Endodermal cell (in vitro differentiated cells): ENCODE results near the gene HEG1. TPM values are rescaled to one million over a fixed set of nuclear protein-coding genes. Genes with fewer than 3 reads are reported as not detected.

Experiments
- DNase-seq: peaks from one replicate; pipeline ENCODE4 v3.0.0-alpha.2; 2017
- H3K27ac ChIP-seq: 2 replicates; pipeline ENCODE4 v1.5.1; 2013; ENCODE audit warnings: mild to moderate bottlenecking, low read depth, low read length, moderate library complexity
- H3K27me3 ChIP-seq: 2 replicates; pipeline ENCODE4 v1.6.1; 2013; ENCODE audit warnings: mild to moderate bottlenecking, low read length, moderate library complexity; ENCODE audit not compliant: insufficient read depth, control insufficient read depth, poor library complexity, severe bottlenecking
- H3K36me3 ChIP-seq: 2 replicates; pipeline ENCODE4 v1.7.0; 2013; ENCODE audit warnings: mild to moderate bottlenecking, low read length, moderate library complexity; ENCODE audit not compliant: control insufficient read depth, insufficient read depth
- H3K4me1 ChIP-seq: one replicate; pipeline ENCODE4 v1.7.0; 2013; ENCODE audit warnings: low read length; ENCODE audit not compliant: control insufficient read depth, insufficient read depth
- H3K4me3 ChIP-seq: 2 replicates; pipeline ENCODE4 v1.5.1; 2013; ENCODE audit warnings: mild to moderate bottlenecking, low read length, moderate library complexity
- H3K9ac ChIP-seq: 2 replicates; pipeline ENCODE4 v1.6.1; 2013; ENCODE audit warnings: mild to moderate bottlenecking, low read length, moderate library complexity; ENCODE audit not compliant: poor library complexity, severe bottlenecking; ENCODE audit errors: extremely low read depth
- H3K9me3 ChIP-seq: 2 replicates; pipeline ENCODE4 v1.6.1; 2013; ENCODE audit warnings: mild to moderate bottlenecking, low read length, moderate library complexity; ENCODE audit not compliant: control insufficient read depth
- H3K27ac Mint-ChIP-seq: 2 replicates; pipeline ENCODE4 v1.8.0; 2020; ENCODE audit warnings: mixed read lengths
- H3K27me3 Mint-ChIP-seq: 2 replicates; pipeline ENCODE4 v1.8.0; 2021; ENCODE audit warnings: mild to moderate bottlenecking, mixed read lengths; ENCODE audit not compliant: insufficient read depth
- H3K36me3 Mint-ChIP-seq: 2 replicates; pipeline ENCODE4 v1.8.0; 2020; ENCODE audit warnings: low read depth, mixed read lengths
- H3K4me1 Mint-ChIP-seq: 2 replicates; pipeline ENCODE4 v1.8.0; 2020; ENCODE audit warnings: mixed read lengths
- H3K4me3 Mint-ChIP-seq: 2 replicates; pipeline ENCODE4 v1.8.0; 2020; ENCODE audit warnings: mild to moderate bottlenecking, moderate library complexity, mixed read lengths
- H3K9me3 Mint-ChIP-seq: 2 replicates; pipeline ENCODE4 v1.8.0; 2020; ENCODE audit warnings: mild to moderate bottlenecking, mixed read lengths
- CTCF ChIP-seq: fragments of 200-600 bp; sonication (generic); conservative IDR thresholded peaks from 2 replicates; pipeline ENCODE4 v1.5.0; 2021; ENCODE audit warnings: antibody characterized with exemption, mild to moderate bottlenecking
- WGBS, 2 experiments: methylation state at CpG; one replicate each; pipeline versions ENCODE4 v1.1.5 to v1.1.7; 2013; ENCODE audit warnings: missing lambda C conversion rate in 2 of 2, mixed read lengths in 1 of 2; ENCODE audit not compliant: insufficient coverage in 1 of 2, insufficient read length in 1 of 2; 5-methylcytosine and 5-hydroxymethylcytosine counted together
- long read RNA-seq, 4 experiments: library from polyadenylated mRNA in 2 of 4; library from RNA in 1 of 4; library from capped mRNA in 1 of 4; stranded (forward) in 3 of 4; unstranded in 1 of 4; transcript quantifications; one replicate each; pipeline ENCODE4 v2.0.0, GENCODE V29; 2020 to 2021; ENCODE audit warnings: inconsistent platforms in 1 of 4
- polyA plus RNA-seq, 2 experiments: library from polyadenylated mRNA; stranded (reverse); fragments of 50-300 nt; gene quantifications; one replicate each; pipeline ENCODE4 v1.2.3, GENCODE V29; 2013
- total RNA-seq, 2 donors: library from RNA; stranded (reverse); fragmentation: NEBNext Ultra II Directional in 1 of 2; extraction: Animal tissue kit (Norgen Biotek cat#: 25700) in 1 of 2; gene quantifications; 2 replicates in 1 of 2; 3 replicates in 1 of 2; pipeline ENCODE4 v1.2.1, GENCODE V29; 2021

HEG1 gene
- 10 to 100 TPM; 25.5 to 27.0 TPM for total RNA-seq
- polyA plus RNA-seq (2013, experiment 1 of 2) = 30.3 TPM
- 35.4 TPM for polyA plus RNA-seq (2013, experiment 2 of 2)
- long read RNA-seq, experiment 1, partial matches to known transcripts = 0 of 6 reads
- long read RNA-seq, experiment 1, other reads (novel, unspliced or antisense) = 6 of 6 reads
- long read RNA-seq, experiment 2, full-length matches to known transcripts = 3 of 16 reads
- long read RNA-seq, experiment 2, partial matches to known transcripts = 1 of 16 reads
- long read RNA-seq, experiment 2, other reads (novel, unspliced or antisense) = 12 of 16 reads
- long read RNA-seq, experiment 3, partial matches to known transcripts = 2 of 10 reads
- long read RNA-seq, experiment 3, other reads (novel, unspliced or antisense) = 8 of 10 reads
- long read RNA-seq, experiment 4 = 0 reads

DNA sequence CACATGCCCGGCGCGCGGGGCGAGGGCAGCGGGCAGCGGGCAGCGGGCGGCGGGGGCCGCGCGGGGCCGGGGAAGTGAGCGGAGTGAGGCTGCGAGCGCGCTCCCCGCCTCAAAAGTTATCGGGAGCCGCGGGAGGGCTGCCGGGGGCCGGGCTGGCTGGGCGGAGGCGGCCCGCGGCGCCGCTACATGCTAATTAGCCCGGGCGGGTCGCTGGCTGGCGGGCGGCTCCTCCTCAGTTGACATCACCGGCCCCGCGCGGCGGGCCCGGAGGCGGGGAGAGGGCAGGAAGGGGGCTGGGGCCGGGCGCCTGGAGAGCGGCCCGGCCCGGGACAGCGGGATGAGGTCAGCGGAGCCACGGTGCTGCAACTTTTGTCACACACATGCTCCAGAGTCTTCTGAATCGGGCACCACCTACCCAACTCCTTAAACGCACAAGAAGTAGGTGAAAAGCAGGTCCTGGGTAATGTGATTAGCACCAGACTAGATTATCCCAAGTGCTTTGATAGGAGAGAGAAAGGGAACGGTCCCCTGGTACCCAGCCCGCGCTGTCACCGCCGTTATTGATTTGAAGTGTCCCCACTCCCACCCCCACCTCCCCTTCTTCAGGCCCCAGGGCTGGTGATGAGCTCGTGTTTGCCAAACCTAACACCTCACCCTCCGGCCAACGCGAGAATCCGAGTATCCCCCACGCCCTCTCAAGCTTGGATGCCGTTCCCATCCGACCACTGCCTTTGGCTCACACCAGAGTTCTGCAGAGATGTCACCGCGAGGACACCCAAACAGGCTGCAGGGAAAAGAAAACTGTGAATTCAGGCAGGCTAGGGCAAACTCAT, at the start of gene HEG1:
TSS of gene HEG1 (minus strand) at position 85 of the 833 bp plus-strand sequence. CDS start 107 bp downstream, outside the sequence.
- peak; percentile 94 for DNase-seq
- Mint-ChIP-seq H3K36me3 (no peaks in the 10 kb centered on the region), H3K4me1 (peaks cover 70% of the 10 kb centered on the region), H3K9me3 (no peaks in the 10 kb centered on the region), H3K27me3 (peaks cover 24% of the 10 kb centered on the region), H3K27ac (no peak within 1 kb of the TSS), H3K4me3 (peak within 1 kb of the TSS; percentile 78)
- H3K27me3 ChIP-seq = peaks cover 5% of the 10 kb centered on the region
- peaks cover 13% of the 10 kb centered on the region for H3K4me1 ChIP-seq
- TF ChIP-seq CTCF = no peak
- H3K9ac ChIP-seq = peak within 1 kb of the TSS; percentile 47
- no peaks in the 10 kb centered on the region for H3K9me3 ChIP-seq
- H3K27ac ChIP-seq = peak within 1 kb of the TSS; percentile 34
- WGBS, 2 experiments = 2% methylated on average over 16 to 66 of the region's 67 CpGs
- H3K4me3 ChIP-seq = peak within 1 kb of the TSS; percentile 94
- H3K36me3 ChIP-seq = no peaks in the 10 kb centered on the region

DNA sequence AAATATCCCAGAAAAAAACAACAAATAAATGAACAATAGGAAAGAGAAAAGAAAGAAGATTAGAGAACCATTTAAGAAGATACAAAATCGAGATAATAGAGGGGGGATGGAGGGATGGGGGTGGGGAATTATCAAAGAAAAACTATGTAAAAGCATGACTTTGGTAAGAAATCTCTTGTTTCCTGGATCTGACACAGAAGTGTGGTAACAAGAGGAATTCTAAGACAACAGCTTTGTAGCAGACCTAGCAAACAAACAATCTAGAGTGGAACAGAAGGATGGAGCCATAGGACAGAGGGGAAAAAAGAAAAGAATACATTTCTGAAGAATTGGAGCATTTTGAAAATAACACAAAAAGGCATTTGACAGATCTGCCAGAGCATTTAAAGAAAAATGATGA, 49.3 kb upstream of the HEG1 start:
- no peak overlapping the region for H3K9ac ChIP-seq
- no peak overlapping the region for H3K4me3 ChIP-seq
- H3K9me3 ChIP-seq = no peaks in the 10 kb centered on the region
- Mint-ChIP-seq H3K4me1 (no peaks in the 10 kb centered on the region), H3K27ac (no peak overlapping the region), H3K9me3 (peaks cover 2% of the 10 kb centered on the region), H3K4me3 (no peak overlapping the region), H3K27me3 (no peaks in the 10 kb centered on the region), H3K36me3 (peaks cover 22% of the 10 kb centered on the region)
- no peaks in the 10 kb centered on the region for H3K36me3 ChIP-seq
- no peak overlapping the region for H3K27ac ChIP-seq
- H3K4me1 ChIP-seq = no peaks in the 10 kb centered on the region
- WGBS, 2 experiments = 90 to 93% methylated on average over 1 of the region's 1 CpG
- TF ChIP-seq CTCF = no peak
- no peaks in the 10 kb centered on the region for H3K27me3 ChIP-seq
- no peak for DNase-seq

DNA sequence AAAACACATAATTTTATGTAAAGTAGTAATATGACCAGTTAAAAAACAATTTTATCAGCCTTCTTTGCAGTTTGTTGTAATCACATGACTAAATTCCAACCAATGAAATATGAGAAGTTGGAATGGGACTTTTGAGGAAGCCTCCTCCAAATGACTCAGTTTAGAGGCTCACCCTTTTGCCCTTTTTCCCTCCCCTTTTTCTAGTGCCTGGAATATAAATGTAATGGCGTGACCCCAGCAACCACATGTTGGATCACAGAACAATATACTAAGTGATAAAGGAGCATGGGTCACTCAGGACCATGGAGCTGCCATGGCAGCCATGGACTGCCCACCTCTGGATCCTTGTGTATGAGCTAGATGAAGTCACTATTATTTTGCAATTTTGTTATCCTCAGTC, 48.8 kb upstream of the HEG1 start:
- H3K4me1 ChIP-seq = no peaks in the 10 kb centered on the region
- no peak overlapping the region for H3K4me3 ChIP-seq
- no peaks in the 10 kb centered on the region for H3K9me3 ChIP-seq
- no peak overlapping the region for H3K4me3 Mint-ChIP-seq
- no peaks in the 10 kb centered on the region for H3K36me3 ChIP-seq
- H3K27me3 Mint-ChIP-seq = no peaks in the 10 kb centered on the region
- peaks cover 2% of the 10 kb centered on the region for H3K9me3 Mint-ChIP-seq
- no peak for TF ChIP-seq CTCF
- peaks cover 25% of the 10 kb centered on the region for H3K36me3 Mint-ChIP-seq
- 93% methylated on average over 1 of the region's 1 CpG; no CpG with 5 or more reads in 1 of the 2 experiments for WGBS, 2 experiments
- no peak overlapping the region for H3K27ac Mint-ChIP-seq
- no peaks in the 10 kb centered on the region for H3K4me1 Mint-ChIP-seq
- no peak overlapping the region for H3K27ac ChIP-seq
- H3K27me3 ChIP-seq = no peaks in the 10 kb centered on the region
- no peak overlapping the region for H3K9ac ChIP-seq
- DNase-seq = no peak
